ENCODE data around the gene KCNMA1.

DNA sequence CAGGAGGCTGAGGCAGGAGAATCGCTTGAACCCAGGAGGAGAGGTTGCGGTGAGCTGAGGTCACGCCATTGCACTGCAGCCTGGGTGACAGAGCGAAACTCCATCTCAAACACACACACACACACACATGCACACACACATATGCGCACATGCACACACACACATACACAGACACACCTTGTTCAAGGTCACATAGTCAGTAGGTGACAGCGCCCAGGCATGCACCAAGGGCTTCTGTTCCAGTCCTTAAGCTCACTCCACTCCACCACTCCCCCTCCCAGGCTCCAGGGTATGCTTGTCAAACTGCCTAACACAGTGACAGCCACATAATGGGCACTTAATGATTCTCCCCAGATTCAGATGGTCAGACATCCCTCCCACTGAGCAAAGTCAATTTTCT is 37.0 kb downstream of the KCNMA1 start:
- TF ChIP-seq, protein P1, sequence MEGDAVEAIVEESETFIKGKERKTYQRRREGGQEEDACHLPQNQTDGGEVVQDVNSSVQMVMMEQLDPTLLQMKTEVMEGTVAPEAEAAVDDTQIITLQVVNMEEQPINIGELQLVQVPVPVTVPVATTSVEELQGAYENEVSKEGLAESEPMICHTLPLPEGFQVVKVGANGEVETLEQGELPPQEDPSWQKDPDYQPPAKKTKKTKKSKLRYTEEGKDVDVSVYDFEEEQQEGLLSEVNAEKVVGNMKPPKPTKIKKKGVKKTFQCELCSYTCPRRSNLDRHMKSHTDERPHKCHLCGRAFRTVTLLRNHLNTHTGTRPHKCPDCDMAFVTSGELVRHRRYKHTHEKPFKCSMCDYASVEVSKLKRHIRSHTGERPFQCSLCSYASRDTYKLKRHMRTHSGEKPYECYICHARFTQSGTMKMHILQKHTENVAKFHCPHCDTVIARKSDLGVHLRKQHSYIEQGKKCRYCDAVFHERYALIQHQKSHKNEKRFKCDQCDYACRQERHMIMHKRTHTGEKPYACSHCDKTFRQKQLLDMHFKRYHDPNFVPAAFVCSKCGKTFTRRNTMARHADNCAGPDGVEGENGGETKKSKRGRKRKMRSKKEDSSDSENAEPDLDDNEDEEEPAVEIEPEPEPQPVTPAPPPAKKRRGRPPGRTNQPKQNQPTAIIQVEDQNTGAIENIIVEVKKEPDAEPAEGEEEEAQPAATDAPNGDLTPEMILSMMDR (IDR thresholded peaks at IDR 0.05): no peak
- TF ChIP-seq POLR2A (IDR thresholded peaks at IDR 0.05) (no peak), POLR2AphosphoS5 (IDR thresholded peaks at IDR 0.05) (no peak)
